ENCODE results near the gene TMEM25.
"Not testable (repeated sequence)": the region's sequence is repeated elsewhere in the genome, so short reads cannot be mapped to it uniquely, and the experiment has no call there.

The TMEM25 gene

GRCh38 chr11:118572981-118573550, 42.1 kb downstream of the TMEM25 start:
- FAIRE-seq (peak; percentile 50), DNase-seq (ENCODE audit: extremely low spot score, insufficient read length, low read depth) (no peak)

- no peak for DNase-seq (ENCODE audit: extremely low spot score, insufficient read length, low read depth)
- no peak for FAIRE-seq
These were observed 43.6 kb downstream of the TMEM25 start for GRCh38 chr11:118574636-118575035.

GRCh38 chr11:118577995-118578394, 47.0 kb downstream of the TMEM25 start:
- not testable (repeated sequence) for DNase-seq (ENCODE audit: extremely low spot score, insufficient read length, low read depth); FAIRE-seq

GRCh38 chr11:118581057-118581456, 50.1 kb downstream of the TMEM25 start:
- no peak for FAIRE-seq
- DNase-seq (ENCODE audit: extremely low spot score, insufficient read length, low read depth): no peak
